Transverse colon (tissue), 4 donors: ENCODE data around the gene EMX1. TPM values are rescaled to one million over a fixed set of nuclear protein-coding genes. Genes with fewer than 3 reads are reported as not detected.

ENCODE experiments used
- DNase-seq: peaks from one replicate; pipeline ENCODE4 v3.0.0-alpha.2; 2019
- H3K27ac ChIP-seq, 4 donors: fragments of 200-600 bp; sonication (generic); 2 replicates each; pipeline ENCODE4 v1.5.1; 2016 to 2018; ENCODE audit warnings: inconsistent platforms in 4 of 4
- H3K27me3 ChIP-seq: fragments of 200-600 bp; sonication (generic); 2 replicates; pipeline ENCODE4 v1.5.1; 2017; ENCODE audit warnings: inconsistent platforms
- H3K36me3 ChIP-seq, 4 donors: fragments of 200-600 bp; sonication (generic); 2 replicates each; pipeline ENCODE4 v1.5.1; 2017 to 2019; ENCODE audit warnings: inconsistent platforms in 4 of 4
- H3K4me1 ChIP-seq, 4 donors: fragments of 200-600 bp; sonication (generic); 2 replicates each; pipeline ENCODE4 v1.5.1; 2017 to 2020; ENCODE audit warnings: inconsistent platforms in 4 of 4
- H3K4me3 ChIP-seq, 4 donors: fragments of 200-600 bp; sonication (generic); 1 replicate in 1 of 4; 2 replicates in 3 of 4; pipeline versions ENCODE4 v1.5.1 to v1.6.1; 2017 to 2019; ENCODE audit warnings: inconsistent platforms in 4 of 4
- H3K9me3 ChIP-seq, 2 donors: fragments of 200-600 bp; sonication (generic); 2 replicates each; pipeline ENCODE4 v1.5.1; 2017 to 2019; ENCODE audit warnings: inconsistent platforms in 2 of 2
- CTCF ChIP-seq, 5 experiments: fragments of 200-600 bp in 3 of 5; fragments of 450-650 bp in 2 of 5; sonication (generic) in 3 of 5; IDR thresholded peaks; 1 replicate in 2 of 5; 2 replicates in 3 of 5; pipeline ENCODE4 v1.5.1; 2016 to 2017; ENCODE audit warnings: antibody characterized with exemption in 5 of 5, inconsistent platforms in 3 of 5, mild to moderate bottlenecking in 2 of 5, moderate library complexity in 1 of 5
- EP300 ChIP-seq: sonication (generic); formaldehyde crosslinking; IDR thresholded peaks from one replicate; pipeline ENCODE4 v1.6.1; 2017; ENCODE audit warnings: antibody characterized with exemption, low read depth
- POLR2A ChIP-seq: fragments of 450-650 bp; IDR thresholded peaks from one replicate; pipeline ENCODE4 v1.6.1; 2016; ENCODE audit warnings: antibody characterized with exemption, mild to moderate bottlenecking, moderate library complexity
- POLR2AphosphoS5 ChIP-seq, 3 donors: sonication (generic); formaldehyde crosslinking; IDR thresholded peaks; one replicate each; pipeline ENCODE4 v1.6.1; 2016; ENCODE audit warnings: antibody characterized with exemption in 3 of 3
- WGBS, 2 donors: methylation state at CpG; one replicate each; pipeline ENCODE4 v1.1.5; 2018; ENCODE audit warnings: low coverage in 1 of 2; 5-methylcytosine and 5-hydroxymethylcytosine counted together
- in situ Hi-C, 4 donors: fragments of 200-750 bp; cut with MboI; loops; one replicate each; pipeline versions ENCODE4 v1.15.0 to v1.15.1; 2017; ENCODE audit warnings: low sequenced_read_pairs in 3 of 4, low pct_ligation_motif_present in 1 of 4, low pct_unique_long_range_greater_than_20kb in 1 of 4
- intact Hi-C: fragments of 100-400 bp; cut with DNase I; formaldehyde crosslinking; loops from one replicate; pipeline ENCODE4 v1.15.1; 2023; ENCODE audit warnings: low total_unique reads
- total RNA-seq, 4 donors: library from RNA; depleted of rRNA; stranded (reverse); fragments of >200 nt; gene quantifications; one replicate each; pipeline ENCODE4 v1.1.0, GENCODE V29; 2016

The EMX1 gene
- total RNA-seq, 4 donors from 2014 or later = 1.5 to 2.9 (median 2.7) TPM; not detected in 1

DNA sequence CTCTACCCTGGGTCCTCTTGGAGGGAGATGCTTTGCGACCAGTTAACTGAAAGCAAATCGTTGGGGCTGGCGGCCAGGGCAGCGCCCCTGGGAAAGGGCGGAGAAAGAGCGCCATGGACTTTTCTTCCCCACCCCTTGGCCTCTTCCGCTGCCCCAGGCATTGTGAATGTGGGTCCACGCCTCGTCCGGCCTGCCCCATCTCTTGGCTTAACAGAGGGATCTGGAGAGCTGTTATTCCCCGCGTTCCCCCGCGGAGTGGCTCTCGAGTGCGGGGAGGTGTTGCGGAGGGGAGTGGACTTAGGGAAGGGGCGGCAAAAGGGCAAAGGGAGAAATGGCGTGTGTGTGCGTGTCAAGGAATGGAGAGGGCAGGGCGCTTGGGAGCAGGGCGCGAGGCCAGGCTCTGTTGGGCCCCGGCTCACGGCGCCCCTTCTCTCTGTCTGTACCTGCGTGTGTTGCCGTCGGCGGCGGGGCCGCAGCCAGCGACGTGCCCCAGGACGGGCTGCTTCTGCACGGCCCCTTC is 6.6 kb downstream of the EMX1 start:
- Histone ChIP-seq H3K36me3 (no peaks in the 10 kb centered on the region), H3K4me1 (peaks cover 13 to 27% (median 25%) of the 10 kb centered on the region in 4 donors), H3K9me3 (no peaks in the 10 kb centered on the region), H3K27ac (no peak overlapping the region), H3K27me3 (peaks cover 100% of the 10 kb centered on the region), H3K4me3 (no peak overlapping the region)
- no peak for DNase-seq
- intact Hi-C loops = no loop called here
- WGBS, 2 donors = 11 to 20% methylated on average over 3 to 16 of the region's 36 CpGs
- in situ Hi-C loops = no loop called here
- TF ChIP-seq POLR2A (no peak), POLR2AphosphoS5 (IDR thresholded peaks at IDR 0.05) (no peak), EP300 (no peak), CTCF (IDR thresholded peaks at IDR 0.05) (no peak)

DNA sequence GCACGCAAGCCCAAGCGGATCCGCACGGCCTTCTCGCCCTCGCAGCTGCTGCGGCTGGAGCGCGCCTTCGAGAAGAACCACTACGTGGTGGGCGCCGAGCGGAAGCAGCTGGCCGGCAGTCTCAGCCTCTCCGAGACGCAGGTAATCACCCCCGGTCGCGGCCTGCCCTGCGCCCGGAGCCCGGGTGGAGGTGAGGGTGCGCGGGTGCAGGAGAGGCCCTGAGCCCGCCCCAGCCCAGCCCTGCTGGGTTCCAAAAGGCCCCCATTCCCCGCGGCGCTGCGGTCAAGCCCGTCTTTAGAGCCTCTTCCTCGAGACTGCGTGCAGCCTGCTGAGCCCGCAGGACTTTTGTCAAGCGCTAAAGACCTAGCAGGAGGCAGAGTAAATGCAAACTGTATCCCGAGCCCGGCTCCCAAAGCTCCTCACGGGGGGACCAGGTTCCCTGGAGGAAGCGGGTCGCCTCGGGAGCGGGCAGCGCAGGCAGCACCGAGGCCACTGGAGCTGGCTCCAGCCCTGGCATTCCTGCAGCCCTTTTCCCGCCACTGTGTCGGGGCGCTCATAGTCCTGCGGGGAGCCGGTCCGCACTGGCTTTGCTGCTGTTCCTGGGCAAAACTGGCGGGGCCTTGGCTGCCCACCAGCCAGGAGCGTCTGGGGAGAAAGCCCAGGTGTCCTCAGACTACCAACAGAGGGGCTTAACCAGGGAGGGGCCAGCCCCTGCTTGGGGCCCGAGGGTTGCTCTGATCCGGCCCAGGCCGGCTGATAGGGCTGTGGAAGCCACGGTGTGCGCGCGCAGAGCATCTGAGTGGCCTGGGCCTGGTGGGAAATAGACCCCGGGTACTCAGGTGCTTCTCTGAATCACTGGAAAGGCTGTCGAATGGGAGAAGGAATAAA is 7.3 kb downstream of the EMX1 start:
- 0 to 4% methylated on average over 2 to 49 of the region's 61 CpGs for WGBS, 2 donors
- no peaks in the 10 kb centered on the region for H3K9me3 ChIP-seq
- intact Hi-C loops = no loop called here

DNA sequence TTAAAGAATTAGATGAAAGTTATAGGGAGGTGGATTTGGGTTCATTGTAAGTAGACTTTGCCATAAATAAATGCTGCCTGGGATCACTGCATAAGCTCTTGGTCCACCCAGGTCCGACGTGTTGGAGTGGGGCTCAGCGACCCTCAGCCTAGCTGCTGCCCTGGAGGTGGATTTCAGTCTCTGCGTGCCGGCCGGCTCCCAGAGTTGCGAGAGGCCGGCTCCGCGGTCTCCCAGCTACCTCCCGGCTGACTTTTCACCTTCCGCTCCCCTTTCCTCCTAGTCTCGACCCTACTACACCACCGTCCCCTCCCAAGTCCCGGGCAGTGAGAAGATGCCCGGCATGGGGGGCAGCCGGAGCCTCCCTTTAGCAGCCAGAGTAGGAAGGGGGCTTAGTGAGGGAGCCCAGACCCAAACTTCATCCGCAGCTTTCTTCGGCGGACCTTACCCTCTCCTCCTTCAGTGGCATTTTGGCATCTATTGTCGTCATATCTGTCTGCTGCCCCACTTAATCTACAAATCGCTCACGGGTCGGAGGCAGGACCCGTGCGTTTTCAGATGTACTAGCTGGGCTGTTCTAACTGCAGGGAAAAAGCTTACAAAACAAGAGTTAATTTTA is 8.1 kb downstream of the EMX1 start:
- Histone ChIP-seq H3K36me3 (no peaks in the 10 kb centered on the region), H3K4me1 (peaks cover 11 to 19% (median 18%) of the 10 kb centered on the region in 4 donors), H3K9me3 (no peaks in the 10 kb centered on the region), H3K27me3 (peaks cover 100% of the 10 kb centered on the region), H3K4me3 (no peak overlapping the region), H3K27ac (no peak overlapping the region)
- in situ Hi-C loops = no loop called here
- intact Hi-C loops = no loop called here
- TF ChIP-seq POLR2A (no peak), CTCF (IDR thresholded peaks at IDR 0.05) (no peak), POLR2AphosphoS5 (IDR thresholded peaks at IDR 0.05) (no peak), EP300 (no peak)
- WGBS, 2 donors = 9% methylated on average over 26 of the region's 26 CpGs; no CpG with 5 or more reads in 1 of the 2 donors
- DNase-seq = no peak

More for the DNA sequence above, 7.3 kb downstream of the EMX1 start:
- in situ Hi-C loops = no loop called here
- Histone ChIP-seq H3K36me3 (no peaks in the 10 kb centered on the region), H3K4me3 (no peak overlapping the region), H3K27ac (no peak overlapping the region), H3K4me1 (peaks cover 13 to 26% (median 25%) of the 10 kb centered on the region in 4 donors), H3K27me3 (peaks cover 100% of the 10 kb centered on the region)
- TF ChIP-seq CTCF (IDR thresholded peaks at IDR 0.05) (no peak), POLR2AphosphoS5 (IDR thresholded peaks at IDR 0.05) (no peak), EP300 (no peak), POLR2A (no peak)
- no peak for DNase-seq

GRCh38 chr2:72926368-72926767 is 9.0 kb downstream of the EMX1 start:
- DNase-seq = no peak
- in situ Hi-C loops = no loop called here
- no peak for TF ChIP-seq POLR2AphosphoS5 (IDR thresholded peaks at IDR 0.05)
- no peak for TF ChIP-seq POLR2A
- no peak for TF ChIP-seq EP300
- TF ChIP-seq CTCF (IDR thresholded peaks at IDR 0.05) = no peak

More at GRCh38 chr2:72926368-72926767, 9.0 kb downstream of the EMX1 start:
- Histone ChIP-seq H3K36me3 (no peaks in the 10 kb centered on the region), H3K9me3 (no peaks in the 10 kb centered on the region), H3K4me1 (peaks cover 9 to 13% (median 13%) of the 10 kb centered on the region in 4 donors), H3K4me3 (no peak overlapping the region), H3K27ac (no peak overlapping the region), H3K27me3 (peaks cover 96% of the 10 kb centered on the region)
- 9 to 15% methylated on average over 4 of the region's 4 CpGs for WGBS, 2 donors
- intact Hi-C loops = no loop called here
